GM21528 (cell line): ENCODE measurements around the gene NDUFB7.
A peak's percentile ranks its signal among the peaks of the same experiment; 100 is the strongest.
"Not testable (repeated sequence)": the region's sequence is repeated elsewhere in the genome, so short reads cannot be mapped to it uniquely, and the experiment has no call there.

ENCODE experiments used
- ATAC-seq: cut with Tn5 transposase; IDR thresholded peaks from one replicate; pipeline ENCODE4 v1.9.1; 2021; ENCODE audit warnings: mild to moderate bottlenecking, moderate library complexity; ENCODE audit not compliant: unreplicated experiment, low FRiP score

Gene NDUFB7

DNA sequence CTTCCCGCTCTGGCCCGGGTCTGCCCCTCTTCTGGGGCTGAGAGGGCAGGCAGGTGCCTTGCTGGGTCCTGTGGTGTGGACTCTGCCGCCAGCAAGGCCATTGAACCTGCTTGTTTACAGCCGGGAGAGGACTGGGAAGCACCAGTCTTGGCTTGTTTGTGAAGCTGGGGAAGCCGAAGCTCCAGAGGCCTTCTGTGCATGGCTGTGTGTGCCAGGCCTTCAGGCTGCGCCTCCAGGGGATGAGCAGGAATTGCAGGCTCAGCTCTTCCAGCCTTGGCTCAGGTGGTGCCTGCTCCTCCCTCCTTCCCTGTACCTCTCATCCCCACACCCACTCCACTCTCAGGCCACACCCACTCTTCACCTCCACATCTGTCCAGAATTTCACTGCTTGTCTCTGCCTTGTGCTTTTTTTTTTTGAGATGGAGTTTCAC, 17.5 kb downstream of the NDUFB7 start:
- ATAC-seq = no peak

DNA sequence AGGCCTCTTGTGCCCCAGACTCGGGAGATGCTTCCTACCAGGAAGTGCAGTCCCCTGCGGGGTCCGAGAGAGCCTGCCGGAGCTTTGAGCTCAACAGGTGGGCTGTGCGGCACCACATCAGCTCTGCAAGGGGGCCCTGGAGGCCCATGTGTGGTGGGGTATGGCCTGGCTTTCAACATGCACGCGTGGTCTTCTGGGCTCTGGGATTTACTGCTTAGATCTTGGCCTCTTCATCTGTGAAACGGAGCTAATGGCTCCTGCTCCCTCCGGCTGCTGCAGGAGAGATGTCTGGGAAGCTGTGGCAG, 18.0 kb downstream of the NDUFB7 start:
- ATAC-seq = no peak

DNA sequence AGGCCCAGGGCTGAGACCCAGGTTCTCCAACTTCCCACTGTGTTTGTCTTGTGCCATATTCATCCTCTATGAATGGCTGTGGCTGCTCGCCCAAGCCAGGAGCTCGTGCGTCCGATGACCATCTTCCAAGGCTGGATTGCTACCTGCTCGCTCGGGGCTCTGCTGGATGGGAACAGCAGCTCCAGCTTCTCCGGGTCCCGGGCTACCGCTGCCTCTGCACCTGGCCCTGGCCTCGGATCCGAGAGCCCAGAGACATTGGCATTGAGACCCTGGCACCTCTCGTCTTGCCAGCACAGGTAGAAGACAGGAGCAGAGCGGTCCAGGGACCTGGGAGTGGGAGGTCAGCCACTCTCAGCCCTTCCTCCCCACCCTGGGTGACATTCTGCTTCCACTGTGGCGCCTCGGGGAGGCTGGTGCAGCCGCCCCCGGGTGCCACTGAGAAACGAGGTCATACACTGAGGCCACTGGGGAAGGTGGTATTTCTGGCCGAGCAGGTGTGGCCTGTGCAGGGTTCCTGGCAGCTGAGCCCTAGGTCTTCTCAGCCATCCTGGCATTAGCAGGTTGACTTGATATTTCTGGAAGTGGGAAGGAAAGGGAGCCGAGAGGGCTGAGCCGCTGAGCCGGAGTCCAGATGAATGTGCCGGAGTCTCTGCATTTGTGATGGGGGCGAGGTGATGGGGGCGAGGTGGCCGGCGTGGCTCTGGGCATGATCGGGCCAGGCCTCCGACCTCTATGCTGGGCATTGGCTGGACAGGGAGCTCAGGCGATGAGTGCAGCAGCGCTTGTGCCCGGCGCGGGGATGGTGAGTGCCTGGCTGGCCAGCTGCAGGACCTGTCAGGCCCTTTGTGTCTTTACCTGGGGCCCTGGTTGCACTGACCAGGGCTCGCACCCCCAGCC, 18.6 kb downstream of the NDUFB7 start:
- no peak for ATAC-seq

DNA sequence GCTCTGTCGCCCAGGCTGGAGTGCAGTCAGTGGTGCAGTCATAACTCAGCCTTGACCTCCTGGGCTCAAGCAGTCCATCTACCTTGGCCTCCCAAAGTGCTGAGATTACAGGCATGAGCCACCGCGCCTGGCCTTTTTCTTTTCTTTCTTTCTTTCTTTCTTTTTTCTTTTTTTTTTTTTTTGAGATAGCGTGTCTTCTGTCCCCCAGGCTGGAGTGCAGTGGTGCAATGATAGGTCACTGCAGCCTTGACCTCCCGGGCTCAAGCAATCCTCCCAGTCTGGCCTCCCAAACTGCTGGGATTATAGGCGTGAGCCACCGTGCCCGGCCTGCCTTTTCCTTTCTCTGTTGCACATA, 19.9 kb downstream of the NDUFB7 start:
- not testable (repeated sequence) for ATAC-seq

DNA sequence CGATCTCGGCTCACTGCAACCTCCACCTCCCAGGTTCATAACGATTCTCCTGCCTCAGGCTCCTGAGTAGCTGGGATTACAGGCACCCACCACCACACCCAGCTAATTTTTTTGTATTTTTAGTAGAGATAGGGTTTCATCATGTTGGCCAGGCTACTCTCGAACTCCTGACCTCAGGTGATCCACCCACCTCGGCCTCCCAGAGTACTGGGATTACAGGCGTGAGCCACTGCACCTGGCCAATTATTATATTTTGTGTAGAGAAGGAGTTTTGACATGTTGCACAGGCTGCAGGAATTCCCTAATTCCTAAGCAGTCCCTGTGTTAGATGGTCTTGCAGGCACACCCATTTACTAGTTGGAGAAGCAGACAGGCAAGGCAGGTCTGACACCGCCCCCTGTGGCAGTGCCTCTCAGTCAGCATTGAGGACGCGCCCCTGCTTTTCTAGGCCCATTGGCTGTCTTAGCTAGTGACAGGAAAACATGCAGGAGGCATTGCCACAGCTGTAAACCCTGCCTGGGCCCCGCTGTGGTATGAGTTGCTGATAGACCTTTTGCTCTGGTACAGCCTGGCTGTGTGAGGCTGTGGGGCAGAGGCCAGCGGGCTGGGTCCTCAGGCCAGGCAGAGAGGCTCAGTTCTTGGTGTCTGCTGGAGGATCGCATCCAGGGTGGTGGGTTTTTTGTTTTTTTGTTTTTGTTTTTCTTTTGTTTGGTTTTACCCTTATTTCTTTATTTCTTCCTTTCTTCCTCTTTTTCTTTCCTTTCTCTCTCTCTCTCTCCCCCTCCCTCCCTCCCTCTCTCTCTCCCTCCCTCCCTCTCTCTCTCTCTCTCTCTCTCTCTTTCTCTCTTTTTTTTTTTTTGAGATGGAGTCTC, 20.5 kb downstream of the NDUFB7 start:
- ATAC-seq = not testable (repeated sequence)

DNA sequence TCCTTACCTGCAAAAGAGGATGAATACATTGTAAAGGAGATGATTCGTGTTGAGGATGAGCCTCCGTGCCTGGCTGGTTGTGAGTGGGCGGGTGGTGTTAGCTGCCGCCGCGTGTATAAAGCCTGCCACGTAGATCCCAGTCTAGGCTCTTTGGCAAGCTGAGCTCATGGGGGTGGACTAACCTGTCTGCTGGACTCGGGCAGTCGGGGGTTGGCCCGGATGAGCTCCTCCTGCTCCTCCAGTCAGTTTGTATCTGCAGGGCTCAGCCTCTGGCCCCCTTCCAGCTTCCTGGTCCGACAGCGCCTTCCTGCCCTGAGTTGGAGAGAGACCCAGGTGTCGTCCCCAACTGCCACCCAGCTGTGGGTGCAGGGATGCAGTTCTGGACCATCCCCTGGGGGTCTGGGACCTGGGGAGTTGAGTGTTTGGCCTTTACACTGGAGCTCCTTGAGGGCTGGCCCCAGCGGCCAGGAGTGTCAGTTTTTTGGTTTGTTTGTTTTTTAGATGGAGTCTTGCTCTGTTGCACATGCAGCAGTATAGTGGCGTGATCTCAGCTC, 21.6 kb downstream of the NDUFB7 start:
- no peak for ATAC-seq

DNA sequence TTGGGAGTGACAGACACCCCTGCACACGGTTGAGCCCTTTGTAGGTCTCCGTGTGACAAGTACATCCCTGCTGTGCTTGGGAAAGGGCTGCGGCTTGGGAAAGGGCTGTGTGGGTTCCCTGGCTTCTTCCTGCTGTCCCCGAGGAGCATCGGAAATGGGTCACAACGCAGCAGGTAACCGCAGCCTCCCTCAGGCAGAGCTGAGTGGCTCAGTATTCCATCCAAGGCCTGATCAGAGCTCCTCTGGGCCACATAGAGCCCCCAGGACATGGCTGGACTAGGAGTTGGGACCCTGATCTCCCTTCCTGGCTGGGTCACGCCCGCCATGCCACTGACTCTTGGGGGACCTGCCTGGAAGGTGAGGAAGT, 26.2 kb downstream of the NDUFB7 start:
- no peak for ATAC-seq

DNA sequence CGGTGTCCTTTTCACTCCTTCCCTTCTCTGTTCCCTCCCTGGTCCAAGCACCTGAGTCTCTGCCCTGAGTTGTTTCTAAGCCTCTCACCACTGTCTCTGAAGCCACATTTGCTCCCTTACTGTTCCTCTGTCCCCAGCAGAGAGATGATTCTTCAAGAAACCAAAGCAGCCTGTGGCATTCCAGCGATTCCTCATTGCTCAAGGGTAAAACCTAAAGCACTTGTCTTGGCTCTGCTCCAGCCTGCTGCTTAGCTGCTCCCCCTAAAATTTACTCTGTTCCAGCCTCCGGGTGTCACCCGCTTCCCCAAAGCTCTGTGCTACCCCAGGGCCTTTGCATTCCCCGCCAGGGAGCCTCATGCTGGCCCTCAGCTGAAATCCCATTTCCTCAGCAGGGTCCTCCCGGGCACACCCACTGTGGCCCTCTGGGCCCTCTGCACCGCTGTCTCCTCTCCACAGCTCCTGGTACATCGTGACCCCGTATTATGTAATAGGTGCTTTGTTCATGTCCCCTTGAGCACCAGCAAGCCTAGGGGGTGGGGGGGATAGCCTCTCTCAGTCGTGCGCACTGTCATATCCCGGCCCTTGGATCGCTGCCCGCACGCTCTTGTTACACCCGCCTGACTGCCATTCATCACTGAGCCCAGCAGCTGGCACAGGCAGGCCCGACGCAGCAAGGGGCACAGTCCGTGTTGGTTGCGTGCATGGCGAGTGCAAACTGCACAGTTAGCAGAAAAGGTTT, 26.7 kb downstream of the NDUFB7 start:
- ATAC-seq = no peak

DNA sequence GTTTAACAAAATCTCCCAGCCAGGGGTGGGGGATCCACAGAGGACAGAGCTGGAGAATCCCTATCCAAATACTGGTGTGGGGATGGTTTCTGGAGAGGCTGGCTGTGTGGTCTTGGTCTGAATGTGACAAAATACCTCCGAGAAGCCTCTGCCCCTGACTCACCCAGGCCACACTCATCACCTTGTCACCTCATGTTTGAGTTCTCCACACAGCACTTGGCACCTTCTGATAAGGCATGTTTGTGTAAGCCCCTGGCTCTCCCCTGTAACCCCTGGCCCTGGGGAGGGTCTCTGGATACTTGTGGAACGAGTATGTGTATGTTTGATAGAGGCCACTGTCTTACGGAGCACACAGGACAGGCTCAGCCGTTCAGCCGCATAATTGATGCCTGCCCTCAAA, 27.8 kb downstream of the NDUFB7 start:
- ATAC-seq = no peak

DNA sequence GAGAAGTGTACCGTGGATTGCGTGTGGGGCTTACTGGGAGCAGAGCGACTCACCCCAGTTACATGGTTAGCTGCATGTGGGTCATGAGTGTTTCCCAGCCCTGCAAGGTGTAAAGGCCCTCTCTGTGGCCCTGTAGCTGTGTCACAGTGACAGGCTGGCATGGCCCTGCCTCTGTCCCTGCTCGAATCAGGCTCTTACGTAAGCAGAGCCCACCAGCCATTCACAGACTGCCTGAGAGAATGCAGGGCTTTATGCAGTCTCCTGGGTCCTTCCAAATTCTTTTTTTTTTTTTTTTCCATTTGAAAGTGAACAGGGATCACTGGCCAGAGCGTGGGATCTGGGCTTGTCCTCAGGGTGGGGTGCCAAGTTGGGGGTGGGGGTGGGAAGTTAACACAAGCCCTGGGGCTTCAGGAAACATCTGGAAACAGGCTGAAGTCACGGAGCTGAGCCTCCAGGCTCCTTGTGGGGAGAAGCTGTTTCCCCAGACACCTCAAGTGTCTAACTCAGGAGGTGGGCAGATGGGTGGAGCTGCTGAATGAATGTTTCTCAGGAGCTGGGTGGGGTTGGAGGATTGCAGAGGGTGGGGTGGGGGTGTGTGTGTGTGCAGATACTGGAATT, 29.0 kb downstream of the NDUFB7 start:
- ATAC-seq = no peak

DNA sequence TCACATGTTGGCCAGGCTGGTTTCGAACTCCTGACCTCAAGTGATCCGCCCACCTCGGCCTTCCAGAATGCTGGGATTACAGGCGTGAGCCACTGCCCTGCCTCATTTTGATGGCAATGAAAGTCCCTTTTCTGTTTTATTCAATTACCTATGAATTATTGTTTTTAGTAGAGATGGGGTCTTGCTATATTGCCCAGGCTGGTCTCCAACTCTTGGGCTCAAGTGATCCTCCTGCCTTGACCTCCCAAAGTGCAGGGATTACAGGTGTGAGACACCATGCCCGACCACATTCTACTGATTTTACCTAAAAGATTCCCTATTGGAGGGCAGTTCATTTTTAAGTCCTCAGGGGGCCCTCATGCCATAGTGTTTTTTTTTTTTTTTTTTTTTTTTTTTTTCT, 29.9 kb downstream of the NDUFB7 start:
- not testable (repeated sequence) for ATAC-seq

DNA sequence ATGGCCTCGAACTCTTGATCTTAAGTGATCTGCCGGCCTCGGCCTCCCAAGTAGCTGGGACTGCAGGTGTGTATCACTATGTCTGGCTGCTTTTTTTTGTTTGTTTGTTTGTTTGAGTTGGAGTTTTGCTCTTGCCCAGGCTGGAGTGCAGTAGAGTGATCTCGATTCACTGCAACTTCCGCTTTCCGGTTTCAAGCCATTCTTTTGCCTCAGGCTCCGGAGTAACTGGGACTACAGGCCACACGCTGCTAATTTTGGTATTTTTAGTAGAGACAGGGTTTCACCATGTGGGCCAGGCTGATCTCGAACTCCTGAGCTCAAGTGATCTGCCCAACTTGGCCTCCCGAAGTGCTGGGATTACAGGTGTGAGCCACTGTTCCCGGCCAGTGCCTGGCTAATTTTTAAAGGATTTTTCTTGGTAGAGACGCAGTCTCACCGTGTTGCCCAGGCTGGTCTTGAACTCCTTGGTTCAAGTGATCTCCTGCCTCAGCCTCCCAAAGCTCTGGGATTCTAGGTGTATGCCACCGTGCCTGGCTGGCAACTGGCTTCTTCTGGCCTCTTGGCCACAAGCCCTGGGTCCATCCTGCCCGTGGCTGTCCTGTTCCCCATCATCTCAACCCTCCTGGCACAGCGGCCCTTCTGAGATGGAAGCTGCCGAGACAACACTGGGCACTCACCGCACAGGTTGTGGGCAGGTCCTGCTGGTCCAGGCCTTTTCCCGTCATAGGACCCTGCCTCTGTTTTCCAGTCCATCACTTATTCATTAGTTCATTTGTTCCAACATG, 30.9 kb downstream of the NDUFB7 start:
- ATAC-seq = no peak

DNA sequence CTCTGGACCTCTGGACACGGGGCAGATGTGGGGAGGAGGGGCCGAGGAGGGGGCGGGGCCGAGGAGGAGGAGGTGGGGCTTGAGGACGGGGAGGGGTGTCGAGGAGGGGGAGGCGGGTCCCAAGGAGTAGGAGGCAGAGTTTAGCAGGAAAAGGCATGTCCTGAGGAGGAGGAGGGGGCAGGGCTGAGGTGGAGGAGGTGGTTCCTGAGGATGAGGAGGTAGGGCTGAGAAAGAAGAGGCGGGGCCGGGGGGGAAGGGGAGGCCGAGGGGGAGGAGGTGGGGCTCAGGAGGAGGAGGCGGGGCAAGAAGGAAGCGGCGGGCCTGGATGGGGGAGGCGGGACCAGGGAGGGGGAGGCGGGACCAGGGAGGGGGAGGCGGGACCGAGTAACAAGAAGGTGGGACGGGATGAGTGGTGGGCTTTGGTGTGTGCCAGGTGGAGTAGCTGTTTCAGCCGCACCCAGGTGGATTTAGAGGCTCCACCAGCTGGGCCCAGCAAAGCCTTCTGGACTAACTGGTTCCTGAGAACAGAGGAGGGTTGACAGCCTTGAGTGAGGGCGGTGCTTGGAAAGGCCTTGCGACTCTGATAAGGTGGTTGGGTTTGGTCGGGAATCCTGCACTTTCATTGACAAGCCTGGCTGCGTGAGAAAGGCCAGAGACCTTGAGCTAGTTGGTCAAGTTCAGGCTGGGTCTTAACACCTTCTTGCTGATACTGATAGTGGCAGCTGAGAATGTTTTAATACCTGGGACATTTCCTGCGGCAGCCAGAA, 34.8 kb downstream of the NDUFB7 start:
- no peak for ATAC-seq

DNA sequence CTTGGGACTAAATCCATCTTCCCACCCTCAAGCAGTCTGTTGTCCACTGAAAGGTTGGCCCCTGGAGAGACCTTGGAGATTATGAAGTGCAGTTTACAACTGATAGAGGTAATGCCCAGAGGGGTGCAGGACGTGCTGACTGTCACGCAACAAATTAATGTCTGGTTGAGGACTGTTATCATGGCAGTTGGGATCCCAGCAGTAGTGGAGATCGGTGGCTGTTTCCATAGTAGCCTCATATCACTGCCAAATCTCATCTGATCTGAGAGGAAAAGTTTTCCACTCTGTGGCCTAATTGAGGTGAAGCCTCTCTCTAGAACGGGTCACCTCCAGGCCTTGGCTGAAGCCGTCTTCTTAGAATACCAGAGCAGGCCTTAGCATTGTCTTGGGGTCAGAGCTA, 38.4 kb downstream of the NDUFB7 start:
- ATAC-seq = no peak

DNA sequence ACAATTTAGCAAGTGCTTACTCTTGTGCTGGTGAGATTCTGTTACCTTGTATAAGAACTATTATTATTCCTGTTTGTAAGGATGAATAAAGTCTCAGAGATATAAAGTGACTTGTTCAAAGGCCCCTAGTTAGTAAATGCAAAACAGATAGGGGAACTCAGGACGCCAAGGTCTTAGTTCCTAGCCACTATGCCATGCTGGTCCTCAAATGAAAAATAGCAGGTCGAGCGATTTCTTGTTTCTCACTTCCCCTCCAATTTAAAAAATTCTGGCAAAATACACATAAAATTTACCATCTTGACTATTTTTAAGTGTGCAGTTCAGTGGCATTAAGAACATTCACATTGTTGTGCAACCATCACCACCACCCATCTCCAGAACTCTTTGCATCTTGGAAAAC, 41.4 kb downstream of the NDUFB7 start:
- no peak for ATAC-seq

DNA sequence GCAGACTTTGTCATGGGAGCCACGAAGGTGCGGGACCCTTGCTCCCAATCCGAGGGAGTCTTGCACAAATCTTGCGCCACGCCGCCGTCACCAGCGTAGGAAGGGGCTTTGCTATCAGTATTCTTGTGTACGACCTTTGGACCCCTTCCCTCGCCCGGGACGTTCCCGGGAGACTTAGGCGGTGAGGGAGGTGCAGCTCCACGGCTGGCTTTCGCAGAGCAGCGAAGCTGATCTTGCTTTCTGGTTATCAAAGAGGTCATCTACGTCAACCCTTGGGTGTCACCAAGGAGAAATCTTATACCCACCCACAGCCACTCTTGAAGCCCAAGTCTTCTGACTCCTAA, 41.9 kb downstream of the NDUFB7 start:
- ATAC-seq = no peak

DNA sequence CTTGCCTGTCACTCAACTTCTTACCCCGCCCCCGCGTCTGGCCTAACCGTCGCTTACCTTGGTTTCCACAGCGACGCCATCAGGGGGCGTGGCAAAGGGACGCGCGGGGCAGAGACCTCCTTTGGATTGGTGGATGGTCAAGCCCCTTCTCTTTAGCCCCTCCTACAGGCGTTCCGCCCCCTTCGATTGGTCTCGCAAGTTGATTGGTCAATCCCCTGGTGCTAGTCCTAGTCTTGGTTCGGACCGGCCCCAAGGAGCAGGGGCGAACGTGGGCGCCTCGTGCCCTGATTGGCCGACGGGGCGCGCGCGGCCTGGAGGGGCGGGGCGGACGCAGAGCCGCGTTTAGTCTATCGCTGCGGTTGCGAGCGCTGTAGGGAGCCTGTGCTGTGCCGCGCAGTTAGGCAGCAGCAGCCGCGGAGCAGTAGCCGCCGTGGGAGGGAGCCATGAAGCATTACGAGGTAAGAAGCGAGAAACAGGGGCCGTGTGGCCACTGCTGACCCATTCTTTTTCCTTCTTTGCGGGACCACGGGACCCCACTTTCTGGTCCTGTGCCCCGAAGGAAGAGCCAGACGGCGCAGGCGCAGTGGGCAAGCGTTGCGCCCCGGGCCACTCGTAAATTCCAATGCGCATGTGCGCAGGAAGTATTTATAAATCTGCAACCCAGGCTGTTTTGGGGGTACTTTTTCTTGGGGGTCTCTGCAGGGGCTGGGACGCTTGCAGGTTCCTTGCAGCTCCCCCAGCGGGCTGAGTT, 42.4 kb downstream of the NDUFB7 start, which contains the start of gene TECR:
Gene TECR, plus strand, starts transcription at position 341 of the 751 bp plus-strand sequence. Its CDS starts 103 bp downstream, at position 444.
- peak; percentile 94 for ATAC-seq
